Breast epithelium (tissue), 3 donors: ENCODE results near the gene DACH1.

Experiments
- CTCF ChIP-seq, 3 donors: fragments of 450-650 bp; IDR thresholded peaks; one replicate each; pipeline ENCODE4 v1.5.1; 2016 to 2017; ENCODE audit warnings: antibody characterized with exemption in 3 of 3, mild to moderate bottlenecking in 3 of 3, moderate library complexity in 3 of 3
- POLR2A ChIP-seq: fragments of 450-650 bp; IDR thresholded peaks from one replicate; pipeline ENCODE4 v1.6.1; 2016; ENCODE audit warnings: antibody characterized with exemption, mild to moderate bottlenecking, moderate library complexity
- POLR2AphosphoS5 ChIP-seq, 3 donors: sonication (generic); formaldehyde crosslinking; IDR thresholded peaks; one replicate each; pipeline ENCODE4 v1.6.1; 2017; ENCODE audit warnings: antibody characterized with exemption in 3 of 3

DNA sequence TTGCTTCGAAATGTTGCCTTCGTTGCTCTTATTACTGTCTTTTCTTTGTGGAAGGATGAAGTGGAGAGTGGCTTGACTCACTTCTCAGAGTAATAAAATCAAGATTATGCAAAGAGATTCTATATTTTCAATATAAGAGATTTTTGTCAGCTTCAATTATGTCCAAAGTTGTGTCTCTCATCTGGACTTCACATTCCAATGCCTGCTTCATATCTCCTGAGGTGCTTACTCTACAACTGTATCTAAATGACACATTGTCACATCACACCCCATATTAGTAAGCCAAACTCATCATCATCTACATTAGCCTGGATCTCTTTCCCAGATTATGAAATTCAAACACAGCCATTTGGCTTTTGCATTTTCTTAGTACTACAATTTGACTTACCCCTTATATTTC is 409.4 kb downstream of the DACH1 start:
- TF ChIP-seq CTCF (IDR thresholded peaks at IDR 0.05) (no peak), POLR2A (no peak), POLR2AphosphoS5 (IDR thresholded peaks at IDR 0.05) (no peak)
